Measurements from ENCODE around the gene CCND1.

The CCND1 gene

GRCh38 chr11:69667619-69668604 is 27.0 kb downstream of the CCND1 start:
- no peaks in the 10 kb centered on the region for H3K36me3 ChIP-seq (ENCODE audit: insufficient read depth)
- 0 out of 2 replicates have a peak, but pooled peaks cover 1% of the 10 kb centered on the region for H3K79me2 ChIP-seq (ENCODE audit: insufficient read depth, low read depth)
- no peak overlapping the region for H3K27ac ChIP-seq
- no peaks in the 10 kb centered on the region for H3K27me3 ChIP-seq (ENCODE audit: insufficient read depth, low read depth)
- H3K4me1 ChIP-seq (ENCODE audit: low read depth, poor library complexity, severe bottlenecking) = no peaks in the 10 kb centered on the region
- no peak overlapping the region for H2AFZ ChIP-seq (ENCODE audit: low read depth)
- H4K20me1 ChIP-seq (ENCODE audit: insufficient read depth) = no peaks in the 10 kb centered on the region
- no peak overlapping the region for H3K4me2 ChIP-seq
- no peak for TF ChIP-seq CTCF (conservative IDR thresholded peaks at IDR 0.05; ENCODE audit: low read depth, low read length)
- H3K4me3 ChIP-seq (IDR thresholded peaks at IDR 0.05; ENCODE audit: insufficient read depth, low read depth, low read length) = no peak overlapping the region
- H3K9ac ChIP-seq = no peak overlapping the region

GRCh38 chr11:69669486-69669885 is 28.5 kb downstream of the CCND1 start:
- Histone ChIP-seq H3K36me3 (ENCODE audit: insufficient read depth) (no peaks in the 10 kb centered on the region), H3K27me3 (ENCODE audit: insufficient read depth, low read depth) (no peaks in the 10 kb centered on the region), H3K9ac (no peak overlapping the region), H3K79me2 (ENCODE audit: insufficient read depth, low read depth) (peaks cover 17% of the 10 kb centered on the region), H3K4me3 (IDR thresholded peaks at IDR 0.05; ENCODE audit: insufficient read depth, low read depth, low read length) (no peak overlapping the region), H3K4me1 (ENCODE audit: low read depth, poor library complexity, severe bottlenecking) (peaks cover 12% of the 10 kb centered on the region), H3K27ac (no peak overlapping the region), H3K4me2 (no peak overlapping the region), H4K20me1 (ENCODE audit: insufficient read depth) (no peaks in the 10 kb centered on the region), H2AFZ (ENCODE audit: low read depth) (no peak overlapping the region)
- no peak for TF ChIP-seq CTCF (conservative IDR thresholded peaks at IDR 0.05; ENCODE audit: low read depth, low read length)

- Histone ChIP-seq H3K9ac (no peak overlapping the region), H3K27ac (no peak overlapping the region), H4K20me1 (ENCODE audit: insufficient read depth) (no peaks in the 10 kb centered on the region), H3K27me3 (ENCODE audit: insufficient read depth, low read depth) (no peaks in the 10 kb centered on the region), H3K79me2 (ENCODE audit: insufficient read depth, low read depth) (peaks cover 23% of the 10 kb centered on the region), H2AFZ (ENCODE audit: low read depth) (no peak overlapping the region), H3K4me3 (IDR thresholded peaks at IDR 0.05; ENCODE audit: insufficient read depth, low read depth, low read length) (no peak overlapping the region), H3K36me3 (ENCODE audit: insufficient read depth) (no peaks in the 10 kb centered on the region), H3K4me1 (ENCODE audit: low read depth, poor library complexity, severe bottlenecking) (peaks cover 12% of the 10 kb centered on the region), H3K4me2 (no peak overlapping the region)
- peak; percentile 88 for TF ChIP-seq CTCF (conservative IDR thresholded peaks at IDR 0.05; ENCODE audit: low read depth, low read length)
Measured at GRCh38 chr11:69670158-69670845, 29.3 kb downstream of the CCND1 start.

GRCh38 chr11:69671734-69672465 is 30.9 kb downstream of the CCND1 start:
- H3K4me2 ChIP-seq = no peak overlapping the region
- no peak overlapping the region for H3K9ac ChIP-seq
- peaks cover 12% of the 10 kb centered on the region for H3K4me1 ChIP-seq (ENCODE audit: low read depth, poor library complexity, severe bottlenecking)
- H3K79me2 ChIP-seq (ENCODE audit: insufficient read depth, low read depth) = peaks cover 23% of the 10 kb centered on the region
- H3K27me3 ChIP-seq (ENCODE audit: insufficient read depth, low read depth) = no peaks in the 10 kb centered on the region
- H2AFZ ChIP-seq (ENCODE audit: low read depth) = no peak overlapping the region
- H4K20me1 ChIP-seq (ENCODE audit: insufficient read depth) = no peaks in the 10 kb centered on the region
- H3K4me3 ChIP-seq (IDR thresholded peaks at IDR 0.05; ENCODE audit: insufficient read depth, low read depth, low read length) = no peak overlapping the region
- TF ChIP-seq CTCF (conservative IDR thresholded peaks at IDR 0.05; ENCODE audit: low read depth, low read length) = no peak
- H3K36me3 ChIP-seq (ENCODE audit: insufficient read depth) = no peaks in the 10 kb centered on the region
- no peak overlapping the region for H3K27ac ChIP-seq

Measured in KMS-11 (cell line).